Hepatocyte (in vitro differentiated cells): ENCODE measurements around the gene PIP4P1. TPM values are rescaled to one million over a fixed set of nuclear protein-coding genes. Genes with fewer than 3 reads are reported as not detected.

Experiments used
- DNase-seq: peaks from one replicate; pipeline ENCODE4 v3.0.0-alpha.2; 2016; ENCODE audit warnings: low spot score
- H2AFZ ChIP-seq: fragments of 200-600 bp; sonication (generic); 2 replicates; pipeline ENCODE4 v1.6.0; 2016; ENCODE audit warnings: antibody characterized with exemption, mild to moderate bottlenecking
- H3K27ac ChIP-seq: fragments of 200-600 bp; sonication (generic); 2 replicates; pipeline ENCODE4 v1.5.1; 2016; ENCODE audit warnings: mild to moderate bottlenecking
- H3K27me3 ChIP-seq: fragments of 200-600 bp; sonication (generic); 2 replicates; pipeline ENCODE4 v1.6.1; 2016
- H3K36me3 ChIP-seq: fragments of 200-600 bp; sonication (generic); replicated peaks from 2 replicates; pipeline ENCODE4 v1.5.1; 2016; ENCODE audit warnings: low read depth; ENCODE audit not compliant: insufficient read depth
- H3K4me1 ChIP-seq: fragments of 200-600 bp; sonication (generic); 2 replicates; pipeline ENCODE4 v1.5.1; 2016; ENCODE audit warnings: mild to moderate bottlenecking, moderate library complexity; ENCODE audit not compliant: insufficient read depth
- H3K4me2 ChIP-seq: fragments of 200-600 bp; sonication (generic); 2 replicates; pipeline ENCODE4 v1.6.0; 2016
- H3K4me3 ChIP-seq: fragments of 200-600 bp; sonication (generic); 2 replicates; pipeline ENCODE4 v1.5.1; 2016; ENCODE audit warnings: mild to moderate bottlenecking
- H3K79me2 ChIP-seq: fragments of 200-600 bp; sonication (generic); 2 replicates; pipeline ENCODE4 v1.6.0; 2017; ENCODE audit warnings: mild to moderate bottlenecking
- H3K9me2 ChIP-seq: fragments of 200-600 bp; sonication (generic); replicated peaks from 2 replicates; pipeline ENCODE4 v1.6.0; 2017; ENCODE audit warnings: mild to moderate bottlenecking; ENCODE audit not compliant: insufficient read depth
- H3K9me3 ChIP-seq: fragments of 200-600 bp; sonication (generic); 2 replicates; pipeline ENCODE4 v1.5.1; 2016; ENCODE audit warnings: low read depth, mild to moderate bottlenecking
- H4K20me1 ChIP-seq: fragments of 200-600 bp; sonication (generic); 2 replicates; pipeline ENCODE4 v1.6.0; 2016; ENCODE audit warnings: mild to moderate bottlenecking; ENCODE audit not compliant: insufficient read depth, poor library complexity, severe bottlenecking
- EZH2 ChIP-seq: fragments of 200-600 bp; sonication (generic); IDR thresholded peaks from 2 replicates; pipeline ENCODE4 v1.6.1; 2016; ENCODE audit warnings: antibody characterized with exemption, mild to moderate bottlenecking, borderline replicate concordance
- EZH2phosphoT487 ChIP-seq: fragments of 200-600 bp; sonication (generic); IDR thresholded peaks from one replicate; pipeline ENCODE4 v1.6.1; 2018; ENCODE audit warnings: antibody characterized with exemption, mild to moderate bottlenecking, low read depth, moderate library complexity; ENCODE audit not compliant: unreplicated experiment, severe bottlenecking
- WGBS: methylation state at CpG from one replicate; pipeline ENCODE4 v1.1.6; 2016; ENCODE audit warnings: low lambda C conversion rate; ENCODE audit errors: missing lambda C conversion rate; 5-methylcytosine and 5-hydroxymethylcytosine counted together
- polyA plus RNA-seq: library from polyadenylated mRNA; unstranded; fragments of >200 nt; fragmentation: Nextera tagmentation; extraction: Ambion mirVana; gene quantifications from 2 replicates; pipeline ENCODE4 v1.2.1, GENCODE V29; 2016
- small RNA-seq: library from RNA; depleted of rRNA; stranded (forward); fragments of <200 nt; gene quantifications from one replicate; pipeline ENCODE3, GENCODE V24; 2014
- total RNA-seq: library from RNA; depleted of rRNA; stranded (reverse); fragments of >200 nt; gene quantifications from 2 replicates; pipeline ENCODE4 v1.2.3, GENCODE V29; 2014
- TF ChIP-seq, protein P1 (sequence below): fragments of 200-600 bp; sonication (generic); IDR thresholded peaks from 2 replicates; pipeline ENCODE4 v1.5.1; 2016; ENCODE audit warnings: antibody characterized with exemption, mild to moderate bottlenecking; ENCODE audit not compliant: poor library complexity

The PIP4P1 gene
- total and polyA plus RNA-seq, 2 experiments from 2014 or later, result 40.1 to 85.0 TPM

DNA sequence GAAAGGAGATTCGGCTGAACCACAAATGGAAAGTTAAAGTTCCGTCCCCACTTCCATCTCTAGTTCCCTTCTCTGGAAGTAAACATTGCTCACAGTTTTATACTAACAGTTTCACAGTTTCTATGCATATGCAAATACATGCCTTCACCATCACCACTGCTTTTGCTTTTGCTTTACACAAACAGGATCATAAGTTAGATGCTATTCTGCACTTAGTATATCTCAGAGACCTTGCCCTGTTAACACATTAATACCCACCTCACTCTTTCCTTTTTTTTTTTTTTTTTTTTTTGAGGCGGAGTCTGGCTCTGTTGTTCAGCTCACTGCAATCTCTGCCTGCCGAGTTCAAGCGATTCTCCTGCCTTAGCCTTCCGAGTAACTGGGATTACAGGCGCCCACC is 48.8 kb downstream of the PIP4P1 start:
- Histone ChIP-seq H3K27me3 (no peaks in the 10 kb centered on the region), H2AFZ (peak overlapping the region; percentile 90), H3K4me1 (peaks cover 7% of the 10 kb centered on the region), H4K20me1 (no peaks in the 10 kb centered on the region), H3K4me2 (peak overlapping the region; percentile 81), H3K9me3 (no peaks in the 10 kb centered on the region), H3K4me3 (peak overlapping the region; percentile 62), H3K79me2 (peaks cover 32% of the 10 kb centered on the region), H3K9me2 (no peaks in the 10 kb centered on the region), H3K27ac (peak overlapping the region; percentile 98), H3K36me3 (no peaks in the 10 kb centered on the region)
- 5% methylated on average over 7 of the region's 7 CpGs for WGBS
- TF ChIP-seq EZH2 (no peak), EZH2phosphoT487 (no peak)
- TF ChIP-seq, protein P1, sequence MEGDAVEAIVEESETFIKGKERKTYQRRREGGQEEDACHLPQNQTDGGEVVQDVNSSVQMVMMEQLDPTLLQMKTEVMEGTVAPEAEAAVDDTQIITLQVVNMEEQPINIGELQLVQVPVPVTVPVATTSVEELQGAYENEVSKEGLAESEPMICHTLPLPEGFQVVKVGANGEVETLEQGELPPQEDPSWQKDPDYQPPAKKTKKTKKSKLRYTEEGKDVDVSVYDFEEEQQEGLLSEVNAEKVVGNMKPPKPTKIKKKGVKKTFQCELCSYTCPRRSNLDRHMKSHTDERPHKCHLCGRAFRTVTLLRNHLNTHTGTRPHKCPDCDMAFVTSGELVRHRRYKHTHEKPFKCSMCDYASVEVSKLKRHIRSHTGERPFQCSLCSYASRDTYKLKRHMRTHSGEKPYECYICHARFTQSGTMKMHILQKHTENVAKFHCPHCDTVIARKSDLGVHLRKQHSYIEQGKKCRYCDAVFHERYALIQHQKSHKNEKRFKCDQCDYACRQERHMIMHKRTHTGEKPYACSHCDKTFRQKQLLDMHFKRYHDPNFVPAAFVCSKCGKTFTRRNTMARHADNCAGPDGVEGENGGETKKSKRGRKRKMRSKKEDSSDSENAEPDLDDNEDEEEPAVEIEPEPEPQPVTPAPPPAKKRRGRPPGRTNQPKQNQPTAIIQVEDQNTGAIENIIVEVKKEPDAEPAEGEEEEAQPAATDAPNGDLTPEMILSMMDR, result no peak
- DNase-seq, result no peak

DNA sequence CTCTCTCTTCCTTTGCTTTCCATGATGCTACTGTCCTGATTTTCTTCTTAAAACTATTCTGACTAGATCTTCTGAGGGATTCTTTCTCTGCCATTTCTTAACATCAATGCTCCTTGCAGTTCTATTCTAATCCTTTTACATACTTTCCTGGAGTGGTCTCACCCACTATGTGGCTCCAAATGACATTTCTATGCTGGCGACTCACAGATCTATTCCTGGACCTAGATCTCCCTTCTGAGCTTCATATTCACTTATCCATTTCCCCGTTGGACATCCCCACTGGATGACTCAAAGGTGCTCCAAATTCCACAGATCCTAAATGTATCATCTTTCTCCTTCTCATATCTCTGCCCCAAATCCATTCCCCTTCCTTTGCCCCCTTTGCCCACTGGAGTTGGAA is 52.0 kb downstream of the PIP4P1 start:
- TF ChIP-seq, protein P1, result no peak
- no peak for TF ChIP-seq EZH2phosphoT487
- no peak for TF ChIP-seq EZH2
- H3K9me3 ChIP-seq, result no peaks in the 10 kb centered on the region
- no peak overlapping the region for H3K27ac ChIP-seq
- H3K27me3 ChIP-seq, result no peaks in the 10 kb centered on the region
- H3K4me1 ChIP-seq, result peaks cover 5% of the 10 kb centered on the region
- no peaks in the 10 kb centered on the region for H3K36me3 ChIP-seq
- no peaks in the 10 kb centered on the region for H3K9me2 ChIP-seq
- no peak overlapping the region for H2AFZ ChIP-seq
- no peak for DNase-seq
- WGBS, result 86% methylated on average over 2 of the region's 2 CpGs
- no peak overlapping the region for H3K4me3 ChIP-seq
- H4K20me1 ChIP-seq, result no peaks in the 10 kb centered on the region
- peaks cover 45% of the 10 kb centered on the region for H3K79me2 ChIP-seq
- no peak overlapping the region for H3K4me2 ChIP-seq

Small RNA genes lying within 50 kb of the gene (small RNA-seq; reads per million reads assigned to genes)
- gene RNA5SP382, result 0.22 reads per million

Other genes starting within 250 kb of the PIP4P1 start
- gene OR11H6, start 237.7 kb downstream of the PIP4P1 start, total RNA-seq, result not detected in 2 replicates
- not detected in 2 replicates for gene OR11H6, start 237.7 kb downstream of the PIP4P1 start, polyA plus RNA-seq
- gene OR11H7, start 232.5 kb downstream of the PIP4P1 start, total RNA-seq, result not detected in 2 replicates
- gene OR11H7, start 232.5 kb downstream of the PIP4P1 start, polyA plus RNA-seq, result not detected in 2 replicates
- gene OR11H4, start 222.1 kb downstream of the PIP4P1 start, total RNA-seq, result not detected in 2 replicates
- gene OR11H4, start 222.1 kb downstream of the PIP4P1 start, polyA plus RNA-seq, result not detected in 2 replicates
- gene TTC5, start 155.5 kb downstream of the PIP4P1 start, total RNA-seq, result 10.8 and 11.2 TPM in 2 replicates
- 13.0 and 17.4 TPM in 2 replicates for gene TTC5, start 155.5 kb downstream of the PIP4P1 start, polyA plus RNA-seq
- gene CCNB1IP1, start 128.2 kb downstream of the PIP4P1 start, total RNA-seq, result 84.8 and 88.5 TPM in 2 replicates
- 21.0 and 21.3 TPM in 2 replicates for gene CCNB1IP1, start 128.2 kb downstream of the PIP4P1 start, polyA plus RNA-seq
- 9.8 and 13.9 TPM in 2 replicates for gene PARP2, start 117.8 kb downstream of the PIP4P1 start, total RNA-seq
- gene PARP2, start 117.8 kb downstream of the PIP4P1 start, polyA plus RNA-seq, result 23.4 and 28.5 TPM in 2 replicates
- gene TEP1, start 47.9 kb downstream of the PIP4P1 start, total RNA-seq, result 24.4 and 29.4 TPM in 2 replicates
- gene TEP1, start 47.9 kb downstream of the PIP4P1 start, polyA plus RNA-seq, result 10.7 and 12.0 TPM in 2 replicates
- gene KLHL33, start 25.3 kb downstream of the PIP4P1 start, total RNA-seq, result not detected in 2 replicates
- 0.05 and 0.19 TPM in 2 replicates for gene KLHL33, start 25.3 kb downstream of the PIP4P1 start, polyA plus RNA-seq
- gene OSGEP, start 6.6 kb downstream of the PIP4P1 start, total RNA-seq, result 51.6 and 60.1 TPM in 2 replicates
- gene OSGEP, start 6.6 kb downstream of the PIP4P1 start, polyA plus RNA-seq, result 36.2 and 41.3 TPM in 2 replicates
- gene APEX1, start 6.2 kb downstream of the PIP4P1 start, total RNA-seq, result 56.5 and 84.2 TPM in 2 replicates
- 147 and 148 TPM in 2 replicates for gene APEX1, start 6.2 kb downstream of the PIP4P1 start, polyA plus RNA-seq
- gene PNP, start 8.0 kb upstream of the PIP4P1 start, total RNA-seq, result 69.2 and 81.2 TPM in 2 replicates
- gene PNP, start 8.0 kb upstream of the PIP4P1 start, polyA plus RNA-seq, result 51.0 and 60.4 TPM in 2 replicates
- gene RNASE10, start 44.1 kb upstream of the PIP4P1 start, total RNA-seq, result not detected in 2 replicates
- 0.54 and 1.00 TPM in 2 replicates for gene RNASE10, start 44.1 kb upstream of the PIP4P1 start, polyA plus RNA-seq
- not detected in 2 replicates for gene RNASE9, start 99.6 kb upstream of the PIP4P1 start, total RNA-seq
- not detected in 2 replicates for gene RNASE9, start 99.6 kb upstream of the PIP4P1 start, polyA plus RNA-seq
- not detected in 2 replicates for gene RNASE11, start 126.6 kb upstream of the PIP4P1 start, total RNA-seq
- gene RNASE11, start 126.6 kb upstream of the PIP4P1 start, polyA plus RNA-seq, result not detected in 2 replicates
- not detected in 2 replicates for gene RNASE12, start 129.9 kb upstream of the PIP4P1 start, total RNA-seq
- not detected in 2 replicates for gene RNASE12, start 129.9 kb upstream of the PIP4P1 start, polyA plus RNA-seq
- not detected in 2 replicates for gene OR6S1, start 180.3 kb upstream of the PIP4P1 start, total RNA-seq
- gene OR6S1, start 180.3 kb upstream of the PIP4P1 start, polyA plus RNA-seq, result not detected in 2 replicates
- 76.8 and 96.2 TPM in 2 replicates for gene RNASE4, start 223.1 kb upstream of the PIP4P1 start, total RNA-seq
- 31.1 and 44.5 TPM in 2 replicates for gene RNASE4, start 223.1 kb upstream of the PIP4P1 start, polyA plus RNA-seq
- 72.6 and 79.1 TPM in 2 replicates for gene ANG, start 227.3 kb upstream of the PIP4P1 start, total RNA-seq
- gene ANG, start 227.3 kb upstream of the PIP4P1 start, polyA plus RNA-seq, result 67.4 and 103 TPM in 2 replicates